GM21529 (cell line): Measurements from ENCODE around the gene APOL4.
"Not testable (repeated sequence)": the region's sequence is repeated elsewhere in the genome, so short reads cannot be mapped to it uniquely, and the experiment has no call there.

Experiments
- ATAC-seq: cut with Tn5 transposase; IDR thresholded peaks from one replicate; pipeline ENCODE4 v1.9.1; 2021; ENCODE audit not compliant: unreplicated experiment

Gene APOL4

GRCh38 chr22:36156119-36156514 lies 45.5 kb downstream of the APOL4 start:
- no peak for ATAC-seq

- ATAC-seq = no peak
These were observed 45.9 kb downstream of the APOL4 start for GRCh38 chr22:36155702-36156101.

GRCh38 chr22:36154423-36154945 lies 47.1 kb downstream of the APOL4 start:
- no peak for ATAC-seq

GRCh38 chr22:36153501-36154422 lies 47.8 kb downstream of the APOL4 start:
- ATAC-seq = no peak

DNA sequence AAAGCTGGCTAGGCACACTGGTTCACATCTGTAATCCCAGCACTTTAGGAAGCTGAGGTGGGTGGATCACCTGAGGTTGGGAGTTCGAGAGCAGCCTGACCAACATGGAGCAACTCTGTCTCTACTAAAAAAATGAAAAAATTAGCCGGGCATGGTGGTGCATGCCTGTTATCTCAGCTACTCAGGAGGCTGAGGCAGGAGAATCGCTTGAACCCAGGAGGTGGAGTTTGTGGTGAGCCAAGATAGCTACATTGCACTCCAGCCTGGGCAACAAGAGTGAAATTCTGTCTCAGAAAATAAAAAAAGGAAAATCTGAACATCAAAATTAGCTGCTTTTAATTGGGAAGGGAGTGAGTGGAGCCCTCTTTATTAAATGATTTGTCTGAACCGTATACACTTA lies 48.8 kb downstream of the APOL4 start:
- ATAC-seq = not testable (repeated sequence)

DNA sequence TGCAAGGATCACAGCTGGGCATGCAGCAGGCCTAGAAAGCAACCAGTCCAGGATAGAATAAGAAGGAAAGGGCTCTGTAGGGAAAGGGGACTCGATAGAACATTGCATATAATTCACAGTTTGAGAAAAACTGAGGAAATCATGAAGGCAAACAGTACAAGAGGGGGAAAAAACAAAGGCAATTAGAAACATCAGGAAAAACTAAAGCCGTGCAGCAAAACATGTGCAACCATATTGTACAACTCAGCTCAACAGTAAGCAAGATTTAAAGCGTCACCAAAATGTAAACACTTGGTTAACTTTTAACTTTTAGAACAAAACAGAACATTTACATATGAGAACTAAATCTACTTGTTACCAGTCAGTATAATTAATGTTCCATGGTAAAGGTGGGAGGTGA lies 49.5 kb downstream of the APOL4 start:
- ATAC-seq = no peak

GRCh38 chr22:36151006-36151595 lies 50.5 kb downstream of the APOL4 start:
- ATAC-seq = no peak

- ATAC-seq = no peak
These were observed 52.2 kb downstream of the APOL4 start for GRCh38 chr22:36149441-36149840.

GRCh38 chr22:36148411-36148810 lies 53.2 kb downstream of the APOL4 start:
- ATAC-seq = no peak

GRCh38 chr22:36147196-36147791 lies 54.3 kb downstream of the APOL4 start:
- no peak for ATAC-seq

DNA sequence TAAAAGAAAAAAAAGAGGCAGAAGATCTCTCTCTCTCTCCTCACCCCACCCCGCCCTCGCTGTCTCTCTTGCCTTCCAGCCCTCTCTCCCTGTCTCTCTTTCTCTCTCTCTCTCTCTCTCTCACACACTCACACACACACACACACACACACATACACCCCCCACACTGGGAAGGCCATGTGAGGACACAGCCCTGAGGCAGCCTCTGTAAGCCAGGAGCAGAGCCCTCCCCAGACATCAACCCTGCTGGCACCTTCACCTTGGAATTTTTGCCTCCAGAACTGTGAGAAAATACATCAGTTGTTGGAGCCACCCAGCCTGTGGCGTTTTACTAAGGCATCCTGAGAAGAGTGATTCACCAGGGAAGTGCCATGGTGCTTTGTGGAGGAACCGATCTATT lies 55.7 kb downstream of the APOL4 start:
- ATAC-seq = no peak

DNA sequence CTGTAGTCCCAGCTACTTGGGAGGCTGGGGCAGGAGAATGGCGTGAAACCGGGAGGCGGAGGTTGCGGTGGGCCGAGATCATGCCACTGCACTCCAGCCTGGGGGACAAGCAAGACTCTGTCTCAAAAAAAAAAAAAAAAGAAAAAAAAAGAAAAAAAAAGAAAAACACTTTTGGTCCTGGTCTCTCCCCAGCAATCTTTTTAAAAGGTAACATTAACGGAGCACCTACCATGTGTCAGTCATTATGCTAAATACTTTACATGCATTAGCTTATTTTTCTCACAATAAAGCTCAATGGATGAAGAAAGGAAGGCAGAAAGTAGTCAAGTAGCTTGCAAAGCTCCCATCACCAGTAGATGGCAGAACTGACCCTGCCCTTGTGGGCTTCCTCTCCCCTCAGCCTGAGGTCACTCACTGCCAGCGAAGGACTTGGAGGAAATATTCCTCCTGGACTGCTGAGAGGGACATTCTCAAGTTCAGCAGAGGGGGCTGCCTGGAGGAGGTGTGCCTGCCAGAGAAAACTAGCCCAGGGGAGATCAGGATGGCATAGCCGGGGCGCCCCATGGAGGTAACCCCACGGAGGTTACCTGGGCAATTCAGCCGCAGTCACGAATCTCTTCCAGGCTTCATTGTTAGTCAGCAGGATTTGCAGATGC lies 56.6 kb downstream of the APOL4 start:
- no peak for ATAC-seq

GRCh38 chr22:36143956-36144355 lies 57.7 kb downstream of the APOL4 start:
- no peak for ATAC-seq

GRCh38 chr22:36143066-36143815 lies 58.4 kb downstream of the APOL4 start:
- ATAC-seq = no peak

GRCh38 chr22:36141481-36141880 lies 60.1 kb downstream of the APOL4 start:
- ATAC-seq = no peak
